Psoas muscle (tissue), 8 donors: ENCODE measurements around the gene HSF4. TPM values are rescaled to one million over a fixed set of nuclear protein-coding genes. Genes with fewer than 3 reads are reported as not detected.
A peak's percentile ranks its signal among the peaks of the same experiment; 100 is the strongest.

ENCODE experiments used
- ATAC-seq, 4 donors: fragments of 200-7000 bp; cut with Tn5 transposase; one replicate each; pipeline ENCODE4 v1.9.1; 2020; ENCODE audit warnings: moderate library complexity in 3 of 4, mild to moderate bottlenecking in 2 of 4
- DNase-seq, 2 donors: peaks; one replicate each; pipeline ENCODE4 v3.0.0-alpha.2; 2020
- H3K27ac ChIP-seq: fragments of 200-600 bp; one replicate; pipeline ENCODE4 v1.8.0; 2022
- H3K27me3 ChIP-seq, 3 donors: fragments of 200-600 bp in 1 of 3; one replicate each; pipeline versions ENCODE4 v1.6.1 to v1.8.0; 2013 to 2022; ENCODE audit warnings: low read length in 2 of 3, mild to moderate bottlenecking in 2 of 3, moderate library complexity in 1 of 3; ENCODE audit not compliant: insufficient read depth in 3 of 3
- H3K36me3 ChIP-seq, 2 donors: fragments of 200-600 bp in 1 of 2; one replicate each; pipeline versions ENCODE4 v1.6.1 to v1.8.0; 2013 to 2022; ENCODE audit warnings: low read depth in 1 of 2, mild to moderate bottlenecking in 1 of 2, moderate library complexity in 1 of 2; ENCODE audit not compliant: insufficient read depth in 1 of 2
- H3K4me1 ChIP-seq: fragments of 200-600 bp; one replicate; pipeline ENCODE4 v1.8.0; 2022
- H3K4me3 ChIP-seq: fragments of 200-600 bp; one replicate; pipeline ENCODE4 v1.8.0; 2022; ENCODE audit warnings: mild to moderate bottlenecking
- H3K9me3 ChIP-seq: fragments of 200-600 bp; one replicate; pipeline ENCODE4 v1.8.0; 2022
- CTCF ChIP-seq: fragments of 200-600 bp; IDR thresholded peaks from one replicate; pipeline ENCODE4 v1.8.0; 2022; ENCODE audit warnings: antibody characterized with exemption
- WGBS, 3 donors: extraction: QIAGEN DNeasy Blood & Tissue Kit; methylation state at CpG; one replicate each; pipeline versions ENCODE4 v1.1.6 to v1.1.7; 2013; 5-methylcytosine and 5-hydroxymethylcytosine counted together
- intact Hi-C, 2 donors: fragments of 100-400 bp; cut with DNase I; formaldehyde crosslinking; loops; one replicate each; pipeline versions ENCODE4 v1.11.0 to v1.14.2; 2022
- polyA plus RNA-seq, 3 donors: library from polyadenylated mRNA; stranded (reverse); fragments of 200-250 nt; gene quantifications; one replicate each; pipeline ENCODE4 v1.2.3, GENCODE V29; 2013
- total RNA-seq, 4 donors: library from RNA; stranded (reverse); fragmentation: NEBNext Ultra II Directional in 2 of 4; extraction: Animal tissue kit (Norgen Biotek cat#: 25700) in 2 of 4; gene quantifications; one replicate each; pipeline versions ENCODE4 v1.2.1 to v1.2.4, GENCODE V29; 2021 to 2023
- donor health status: healthy with polysubstance abuse.
- donor health status: DM: no; HTN: no; CAD: no; lungs with moderate emphysema.
- donor health status: Bipolar disorder and iron deficiency.
- donor health status: healthy.
- donor health status: DM: yes; HTN: yes; CAD: no.
- donor health status: DM: no; HTN: no; CAD: no.
- donor health status: DM: no; HTN: no; CAD: no.
- donor health status: DM: yes; HTN: yes; CAD: no.

HSF4 gene
- total and polyA plus RNA-seq, 7 donors, result 15.1 to 97.3 (median 47.8) TPM

- H3K4me3 ChIP-seq, result no peak overlapping the region
- ATAC-seq (no peak), DNase-seq (no peak)
- no peaks in the 10 kb centered on the region for H3K27me3 ChIP-seq
- no peak for TF ChIP-seq CTCF
- H3K4me1 ChIP-seq, result peaks cover 39% of the 10 kb centered on the region
- H3K27ac ChIP-seq, result no peak overlapping the region
- H3K9me3 ChIP-seq, result no peaks in the 10 kb centered on the region
- H3K36me3 ChIP-seq, result peaks cover 0 to under 1% of the 10 kb centered on the region in 2 donors
- intact Hi-C loops, result no loop called here
- WGBS, 3 donors, result 62 to 80% (median 79%) methylated on average over 6 to 8 of the region's 8 CpGs
Measured at GRCh38 chr16:67209565-67209964, 45.0 kb downstream of the HSF4 start.

- WGBS, 3 donors, result 58 to 65% (median 63%) methylated on average over 25 of the region's 25 CpGs
- no peaks in the 10 kb centered on the region for H3K9me3 ChIP-seq
- H3K27ac ChIP-seq, result no peak overlapping the region
- no peaks in the 10 kb centered on the region for H3K27me3 ChIP-seq
- intact Hi-C loops, result no loop called here
- TF ChIP-seq CTCF, result no peak
- no peaks in the 10 kb centered on the region for H3K36me3 ChIP-seq
- ATAC-seq (peak in 1 of 4 donors; percentile 3), DNase-seq (no peak)
- no peak overlapping the region for H3K4me3 ChIP-seq
- peaks cover 41% of the 10 kb centered on the region for H3K4me1 ChIP-seq
Measured at GRCh38 chr16:67210069-67210937, 45.8 kb downstream of the HSF4 start.

DNA sequence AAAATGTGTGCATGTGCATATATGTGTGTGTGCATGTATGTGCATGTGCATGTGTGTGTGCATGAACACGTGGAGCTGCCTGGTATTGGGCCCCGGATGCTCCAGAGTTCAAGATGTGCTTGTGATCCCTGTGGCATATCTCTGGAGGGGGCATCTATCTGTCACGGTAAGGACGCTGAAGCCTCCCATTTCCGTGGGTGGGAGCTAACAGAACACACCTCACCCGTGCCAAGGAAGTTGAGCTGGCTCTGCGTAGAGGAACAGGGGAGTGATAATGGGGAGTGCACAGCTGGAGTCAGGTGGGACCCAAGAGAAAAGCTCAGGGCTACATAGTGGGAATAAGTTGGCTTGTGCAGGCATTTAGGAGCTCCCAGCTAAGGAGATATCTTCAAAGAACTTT, 47.1 kb downstream of the HSF4 start:
- Histone ChIP-seq H3K27me3 (no peaks in the 10 kb centered on the region), H3K27ac (no peak overlapping the region), H3K36me3 (no peaks in the 10 kb centered on the region), H3K9me3 (no peaks in the 10 kb centered on the region), H3K4me1 (peaks cover 43% of the 10 kb centered on the region), H3K4me3 (no peak overlapping the region)
- WGBS, 3 donors, result 70 to 81% (median 72%) methylated on average over 7 of the region's 7 CpGs
- ATAC-seq (no peak), DNase-seq (no peak)
- intact Hi-C loops, result no loop called here
- TF ChIP-seq CTCF, result no peak

DNA sequence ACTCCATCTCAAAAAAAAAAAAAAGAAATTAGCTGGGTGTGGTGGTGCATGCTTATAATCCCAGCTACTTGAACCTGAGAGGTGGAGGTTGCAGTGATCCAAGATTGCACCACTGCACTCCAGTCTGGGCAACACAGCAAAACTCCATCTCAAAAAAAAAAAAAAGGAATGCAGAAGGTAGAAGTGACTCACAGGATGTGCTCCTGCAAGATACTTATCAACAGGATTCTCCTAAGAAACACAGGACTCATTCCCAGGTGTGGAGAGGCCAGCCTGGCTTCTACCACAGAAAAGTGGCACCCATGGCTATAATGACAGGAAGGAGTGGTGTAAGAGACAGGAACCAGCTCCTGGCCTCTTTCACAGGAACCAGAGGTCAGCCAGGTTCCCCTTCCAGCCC, 48.2 kb downstream of the HSF4 start:
- no peaks in the 10 kb centered on the region for H3K9me3 ChIP-seq
- no peak for DNase-seq
- H3K4me1 ChIP-seq, result peaks cover 34% of the 10 kb centered on the region
- H3K27me3 ChIP-seq, result no peaks in the 10 kb centered on the region
- H3K36me3 ChIP-seq, result no peaks in the 10 kb centered on the region
- intact Hi-C loops, result no loop called here
- no peak overlapping the region for H3K27ac ChIP-seq
- no peak for ATAC-seq
- H3K4me3 ChIP-seq, result no peak overlapping the region
- TF ChIP-seq CTCF, result no peak
